NT2/D1 (cell line): ENCODE data around the gene NFATC2IP.
"Not testable (repeated sequence)": the region's sequence is repeated elsewhere in the genome, so short reads cannot be mapped to it uniquely, and the experiment has no call there.

ENCODE experiments used
- SUZ12 ChIP-seq: IDR thresholded peaks from 2 replicates; pipeline ENCODE4 v1.6.1; 2011; ENCODE audit not compliant: insufficient read length, insufficient read depth; ENCODE audit errors: extremely low read depth
- YY1 ChIP-seq: IDR thresholded peaks from 2 replicates; pipeline ENCODE4 v1.6.1; 2011; ENCODE audit not compliant: insufficient read length, insufficient read depth
- ZNF274 ChIP-seq: IDR thresholded peaks from 2 replicates; pipeline ENCODE4 v1.6.1; 2011; ENCODE audit warnings: mild to moderate bottlenecking, low read depth, low read length

- TF ChIP-seq YY1, ZNF274, SUZ12: not testable (repeated sequence)
Observed at GRCh38 chr16:28926284-28926683, 24.5 kb upstream of the NFATC2IP start.
